Left hindlimb (tissue), 1 donor: ENCODE results near the gene CENPN.

ENCODE experiments used
- DNase-seq: peaks from one replicate; pipeline ENCODE4 v3.0.0-alpha.2; 2018

The CENPN gene

GRCh38 chr16:80992676-80993293, 14.2 kb upstream of the CENPN start:
- DNase-seq, result no peak

GRCh38 chr16:80993307-80993706, 13.7 kb upstream of the CENPN start:
- no peak for DNase-seq

DNA sequence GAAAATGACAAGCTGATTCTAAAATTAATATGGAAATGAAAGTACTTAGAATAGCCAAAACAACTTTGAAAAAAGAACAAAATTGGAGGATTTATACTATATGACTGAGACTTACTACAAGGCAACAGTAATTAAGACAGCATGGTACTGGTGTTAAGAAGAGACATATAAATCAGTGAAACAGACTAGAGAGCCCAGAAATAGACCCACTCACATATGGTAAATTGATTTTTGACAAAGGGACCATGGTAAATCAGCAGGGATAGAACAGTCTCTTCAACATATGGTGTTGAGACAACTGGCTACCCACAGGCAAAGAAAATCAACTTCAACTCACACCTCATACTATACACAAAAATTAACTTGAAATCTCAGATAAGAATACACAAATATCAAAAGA, 13.2 kb upstream of the CENPN start:
- no peak for DNase-seq

DNA sequence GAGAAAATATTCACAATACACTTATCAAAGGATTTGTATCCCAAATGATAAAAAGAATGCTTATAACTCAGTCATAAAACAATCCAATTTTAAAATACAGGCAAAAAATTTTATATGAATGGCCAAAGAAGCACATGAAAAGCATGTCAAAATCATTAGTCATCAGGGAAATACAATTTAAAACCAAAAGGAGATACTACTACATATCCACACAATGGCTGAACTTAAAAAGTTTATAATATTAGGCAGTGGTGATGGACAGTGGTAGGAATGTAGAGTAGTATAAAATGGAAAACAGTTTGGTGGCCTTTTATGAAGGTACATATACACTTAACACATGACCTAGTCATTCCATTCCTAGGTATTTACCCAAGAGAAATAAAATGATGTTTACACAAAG, 12.6 kb upstream of the CENPN start:
- no peak for DNase-seq

GRCh38 chr16:80996688-80997138, 10.3 kb upstream of the CENPN start:
- no peak for DNase-seq

- no peak for DNase-seq
These were observed 9.7 kb upstream of the CENPN start for GRCh38 chr16:80997139-80997798.

DNA sequence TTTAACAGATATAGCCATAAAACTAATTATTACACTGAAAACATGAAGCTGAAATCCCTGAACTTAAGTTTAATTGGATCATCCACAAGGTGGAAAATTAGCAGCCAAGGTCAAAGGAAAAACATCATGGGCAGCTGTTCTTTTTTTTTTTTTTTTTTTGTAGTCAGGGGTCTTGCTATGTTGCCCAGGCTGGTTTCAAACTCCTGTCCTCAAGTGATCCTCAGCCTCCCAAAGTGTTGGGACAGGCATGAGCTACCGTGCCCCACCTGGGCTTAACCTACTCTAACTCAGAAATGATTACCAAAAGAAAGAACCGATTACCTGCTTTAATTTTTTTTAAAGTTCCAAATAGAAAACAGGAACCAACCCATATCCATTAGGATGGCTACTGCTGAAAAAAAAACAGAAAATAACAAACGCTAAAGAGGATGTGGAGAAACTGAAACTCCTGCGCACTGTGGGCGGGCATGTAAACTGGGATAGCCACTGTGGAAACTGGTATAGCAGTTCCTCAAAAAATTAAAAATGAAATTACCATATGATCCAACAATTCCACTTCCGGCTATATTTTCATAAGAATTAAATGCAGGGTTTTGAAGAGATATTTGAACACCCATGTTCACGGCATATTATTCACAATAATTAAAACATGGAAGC, 8.9 kb upstream of the CENPN start:
- no peak for DNase-seq

DNA sequence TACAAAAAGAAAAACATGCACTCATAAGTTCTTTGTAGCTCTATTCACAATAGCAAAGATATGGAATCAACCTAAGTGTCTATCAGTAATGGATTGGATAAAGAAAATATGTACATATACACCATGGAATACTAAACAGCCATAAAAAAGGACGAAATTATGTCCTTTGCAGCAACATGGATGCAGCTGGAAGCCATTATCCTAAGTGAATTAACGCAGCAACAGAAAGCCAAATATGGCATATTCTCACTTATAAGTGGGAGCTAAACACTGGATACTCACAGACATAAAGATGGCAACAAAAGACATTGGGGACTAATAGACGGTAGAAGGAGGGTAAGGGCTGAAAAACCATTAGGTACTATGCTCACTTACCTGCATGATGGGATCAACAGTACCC, 6.1 kb upstream of the CENPN start:
- no peak for DNase-seq

GRCh38 chr16:81001330-81001729, 5.7 kb upstream of the CENPN start:
- no peak for DNase-seq

DNA sequence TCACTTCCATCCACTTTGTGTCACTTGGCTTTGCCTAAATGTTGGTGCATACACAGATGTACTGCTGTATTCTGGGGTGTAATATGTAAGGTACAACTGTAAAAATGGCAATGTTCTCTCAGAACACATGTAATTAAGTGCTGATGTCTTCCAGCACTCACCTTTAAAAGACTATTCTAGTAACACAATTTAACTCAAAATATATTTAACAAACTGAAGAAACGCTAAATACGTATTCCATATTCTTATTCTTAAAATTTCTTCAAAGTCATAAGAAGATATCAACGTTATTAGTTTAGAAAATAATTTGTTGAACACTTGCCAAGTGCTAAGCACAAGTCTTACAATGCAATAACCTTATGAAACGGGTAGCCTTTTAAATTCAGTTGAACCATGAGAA, 4.0 kb upstream of the CENPN start:
- no peak for DNase-seq

DNA sequence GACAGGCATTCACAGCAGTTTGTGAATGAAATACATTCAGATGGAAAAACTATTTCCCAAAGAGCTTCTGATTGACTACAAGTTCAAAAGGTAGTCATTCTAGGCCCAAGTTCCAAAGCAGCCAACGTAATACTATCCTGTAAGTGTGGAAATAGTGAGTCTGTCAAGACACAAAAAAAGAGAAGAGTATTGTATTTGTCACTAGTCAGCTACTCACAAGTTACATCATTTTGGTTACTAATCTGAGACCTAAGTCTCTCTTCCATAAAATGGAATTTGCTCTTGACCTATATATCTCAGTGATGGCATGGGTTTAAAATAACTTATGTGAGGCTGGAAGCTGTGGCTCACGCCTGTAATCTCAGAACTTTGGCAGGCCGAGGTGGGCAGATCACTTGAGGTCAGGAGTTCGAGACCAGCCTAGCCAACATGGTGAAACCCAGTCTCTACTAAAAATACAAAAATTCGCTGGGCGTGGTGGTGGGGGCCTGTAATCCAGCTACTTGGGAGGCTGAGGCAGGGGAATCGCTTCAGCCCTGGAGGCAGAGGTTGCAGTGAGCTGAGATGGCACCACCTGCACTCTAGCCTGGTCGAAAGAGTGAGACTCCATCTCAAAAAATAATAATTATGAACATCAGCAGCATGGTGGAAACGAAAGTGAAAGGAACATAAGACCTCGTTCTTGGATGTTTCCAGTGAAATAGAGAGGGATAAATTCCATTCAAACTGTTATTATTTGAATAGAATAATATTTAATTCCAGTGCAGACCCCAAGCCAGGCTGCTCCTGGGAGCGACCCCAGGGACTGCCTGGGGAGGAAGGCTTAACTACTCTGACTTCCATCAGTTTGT, 3.2 kb upstream of the CENPN start:
- DNase-seq, result no peak

DNA sequence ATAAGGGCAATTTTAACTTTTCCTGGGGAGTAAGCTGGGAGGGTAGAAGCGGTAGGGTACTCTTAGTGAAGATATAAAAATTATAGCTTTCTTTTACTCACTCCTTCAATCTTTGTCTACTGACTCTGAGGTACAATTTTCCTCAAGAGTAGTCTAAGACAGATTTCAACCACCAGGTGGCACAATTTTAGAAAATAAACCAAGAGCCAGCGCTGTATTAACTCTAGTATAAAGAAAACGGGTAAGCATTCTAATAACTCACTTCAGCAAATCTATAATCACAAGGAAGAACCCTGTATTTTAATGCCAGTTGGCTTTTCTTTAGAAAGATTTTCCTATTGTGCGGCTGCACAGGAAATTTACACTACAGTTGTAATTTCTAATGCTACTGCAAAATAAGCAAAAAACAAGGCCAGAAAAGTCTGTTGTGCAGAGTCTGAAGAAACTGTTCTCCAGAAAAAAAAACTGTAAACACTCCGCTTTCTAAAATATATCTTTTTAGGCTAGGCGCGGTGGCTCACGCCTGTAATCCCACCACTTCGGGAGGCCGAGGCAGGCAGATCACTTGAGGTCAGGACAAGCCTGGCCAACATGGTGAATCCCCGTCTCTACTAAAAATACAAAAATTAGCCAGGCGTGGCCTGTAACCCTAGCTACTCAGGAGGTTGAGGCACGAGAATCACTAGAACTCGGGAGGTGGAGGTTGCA, 2.2 kb upstream of the CENPN start:
- DNase-seq, result no peak

- DNase-seq, result no peak
These were observed 1.3 kb upstream of the CENPN start for GRCh38 chr16:81005610-81006161.

DNA sequence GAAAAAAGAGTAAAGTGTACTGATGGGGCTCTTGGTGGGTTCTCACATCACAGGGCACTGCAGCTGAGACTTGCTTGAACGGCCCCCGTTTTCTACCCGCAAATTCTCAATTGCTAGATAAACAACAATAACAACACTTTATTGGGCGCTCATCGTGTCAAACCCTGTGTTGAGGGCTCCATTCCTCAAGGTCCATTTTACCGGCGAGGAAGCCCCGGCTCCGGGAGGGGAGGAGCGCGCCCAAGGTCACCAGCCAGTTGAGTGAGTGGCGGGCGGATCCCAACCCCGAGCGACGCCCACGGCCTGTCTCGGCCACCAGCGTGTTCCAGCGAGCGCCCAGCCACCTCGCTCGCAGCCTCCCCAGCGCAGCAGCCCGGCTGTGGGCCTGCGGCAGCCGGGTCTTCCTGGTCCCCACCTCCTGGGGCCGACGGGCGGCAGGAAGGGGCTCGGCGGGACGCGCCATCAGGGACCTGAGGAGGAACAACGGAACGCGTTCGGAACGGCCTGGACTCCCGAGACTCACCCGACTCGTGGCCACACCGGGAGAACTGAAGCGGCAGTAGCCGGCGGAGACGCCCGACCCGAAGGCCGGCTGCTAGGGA, 702 bp upstream of the CENPN start:
- no peak for DNase-seq

GRCh38 chr16:81008505-81008789, 1.4 kb downstream of the CENPN start:
- DNase-seq, result no peak

DNA sequence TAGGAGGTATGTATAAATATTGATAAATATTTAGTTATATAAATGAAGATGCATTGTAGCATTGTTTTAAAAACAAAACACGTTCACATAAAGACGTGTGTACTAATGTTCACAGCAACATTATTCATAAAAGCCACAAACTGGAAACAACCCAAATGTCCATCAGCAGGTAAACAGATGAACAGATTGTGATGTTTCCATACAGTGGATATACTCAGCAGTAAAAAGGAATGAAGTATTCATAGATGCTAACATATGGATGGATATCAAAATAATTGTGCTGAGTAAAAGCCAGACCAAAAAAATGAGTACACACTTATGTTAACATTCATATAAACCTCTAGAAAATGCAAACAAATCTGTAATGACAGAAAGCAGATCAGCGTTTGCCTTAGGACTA, 6.0 kb downstream of the CENPN start:
- DNase-seq, result no peak

DNA sequence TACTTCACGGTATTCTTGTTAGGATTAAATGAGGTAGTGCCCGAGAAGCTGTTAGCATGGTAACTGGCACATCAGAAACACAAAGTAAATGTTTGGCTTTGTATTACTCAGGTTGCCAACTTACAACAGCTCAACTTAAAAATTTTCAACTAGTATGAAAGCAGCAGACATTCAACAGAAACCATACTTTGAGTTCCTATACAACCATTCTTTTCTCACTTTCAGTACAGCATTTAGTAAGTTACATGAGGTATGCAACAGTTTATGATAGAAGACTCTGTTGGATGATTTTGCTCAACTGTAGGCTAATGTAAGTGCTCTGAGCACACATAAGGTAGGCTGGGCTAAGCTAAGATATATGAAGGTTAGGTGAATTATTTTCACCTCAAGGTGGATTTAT, 7.7 kb downstream of the CENPN start:
- DNase-seq, result no peak

GRCh38 chr16:81018496-81018895, 11.5 kb downstream of the CENPN start:
- DNase-seq, result no peak

DNA sequence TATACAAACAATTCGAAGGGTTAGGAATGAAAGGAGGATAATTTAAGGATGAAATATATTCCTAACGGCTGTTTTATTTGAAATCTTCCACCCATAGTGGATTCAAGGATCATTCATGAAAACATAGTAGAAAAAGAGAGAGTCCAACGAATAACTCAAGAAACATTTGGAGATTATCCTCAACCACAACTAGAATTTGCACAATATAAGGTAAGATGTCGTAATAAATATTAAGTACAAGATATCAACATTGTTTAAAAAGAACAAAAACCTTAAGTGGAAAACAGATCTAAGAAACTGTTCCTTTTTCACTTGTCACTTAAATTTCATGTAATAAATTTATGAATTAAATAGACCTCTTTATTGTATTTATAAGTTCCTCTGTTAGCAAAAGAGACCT, 19.4 kb downstream of the CENPN start:
- DNase-seq, result no peak

GRCh38 chr16:81029930-81030604, 23.1 kb downstream of the CENPN start:
- no peak for DNase-seq

DNA sequence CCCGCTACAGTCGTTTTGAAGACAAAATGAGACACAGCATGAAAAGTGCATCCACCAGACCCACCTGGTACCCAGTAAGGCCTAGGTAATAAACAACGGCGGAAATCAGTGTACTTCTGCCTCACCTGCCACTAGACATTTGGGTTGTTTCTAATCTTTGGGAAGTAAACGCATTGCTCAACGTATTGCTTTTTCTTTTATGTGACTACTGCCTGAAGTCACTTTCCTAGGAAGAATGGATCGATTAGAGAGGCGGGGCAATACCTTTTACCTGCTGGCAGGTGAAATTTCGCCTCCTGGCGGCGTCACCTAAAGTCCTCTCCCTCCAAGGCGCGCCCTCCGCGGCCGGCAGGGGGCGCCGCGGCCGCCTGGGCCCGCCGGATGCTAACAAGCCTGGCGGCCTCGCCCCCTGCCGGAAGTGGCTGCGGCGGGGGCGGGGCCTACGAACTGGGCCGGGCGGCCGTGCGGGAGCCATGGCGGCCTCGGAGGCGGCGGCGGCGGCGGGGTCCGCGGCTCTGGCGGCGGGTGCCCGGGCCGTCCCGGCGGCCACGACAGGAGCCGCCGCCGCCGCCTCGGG, 28.5 kb downstream of the CENPN start, which contains the start of gene ATMIN:
ATMIN (plus strand) TSS at position 445 of the 577 bp plus-strand sequence; CDS start at position 474, 29 bp downstream.
- peak; percentile 86 for DNase-seq
